Brain pericyte (primary cell): ENCODE data around the gene ONECUT3.
"Not testable (repeated sequence)": the region's sequence is repeated elsewhere in the genome, so short reads cannot be mapped to it uniquely, and the experiment has no call there.

Source experiments
- DNase-seq: peaks from one replicate; pipeline ENCODE4 v3.0.0-alpha.2; 2012; ENCODE audit warnings: low read depth, low spot score

ONECUT3 gene

DNA sequence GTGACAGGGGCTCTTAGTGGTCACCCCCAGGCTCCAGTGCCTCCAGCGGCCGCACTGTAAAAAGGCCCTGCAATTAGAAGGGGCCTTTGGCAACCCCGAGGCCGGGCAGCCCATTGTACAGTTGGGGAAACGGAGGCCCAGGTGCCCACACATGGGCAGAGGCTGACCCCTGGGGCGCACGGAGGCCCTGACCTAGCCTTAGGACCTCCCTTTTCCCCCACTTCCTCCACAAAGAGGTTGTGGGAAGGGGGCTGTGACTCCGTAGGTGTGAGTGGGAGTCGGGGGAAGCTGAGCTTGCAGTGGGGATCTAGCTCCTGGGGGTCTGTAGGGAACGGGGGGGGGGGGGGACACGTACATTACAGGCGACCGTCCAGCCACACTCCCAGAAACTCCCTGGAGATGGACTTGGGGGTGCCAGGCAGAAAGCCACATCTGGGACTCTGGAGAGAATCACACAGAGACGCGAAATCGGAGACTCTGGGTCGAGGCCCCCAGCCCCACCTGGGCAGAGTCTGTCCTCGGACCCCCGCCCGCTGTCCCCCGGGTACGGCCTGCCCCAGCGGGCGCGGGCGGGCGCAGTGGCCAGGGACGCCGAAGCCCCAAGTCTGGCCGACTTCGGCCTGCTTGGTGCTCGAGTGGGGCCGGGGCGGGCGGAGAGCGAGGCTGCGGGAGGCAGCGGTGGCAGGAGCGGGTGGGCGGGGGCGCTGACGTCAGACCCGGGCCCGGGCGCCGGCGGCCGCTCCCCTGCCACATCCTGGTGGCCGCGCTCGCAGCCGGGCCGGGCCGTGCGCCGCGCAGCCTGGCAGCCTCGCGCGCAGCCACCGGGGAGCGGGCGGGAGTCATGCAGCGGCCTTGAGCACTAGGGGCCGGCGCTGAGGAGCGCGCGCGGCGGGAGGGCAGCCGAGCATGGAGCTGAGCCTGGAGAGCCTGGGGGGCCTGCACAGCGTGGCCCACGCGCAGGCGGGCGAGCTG lies at the start of gene ONECUT3:
Gene ONECUT3 (plus strand): TSS at position 750 of the 972 bp plus-strand sequence. CDS start 157 bp downstream, at position 907.
- no peak for DNase-seq

DNA sequence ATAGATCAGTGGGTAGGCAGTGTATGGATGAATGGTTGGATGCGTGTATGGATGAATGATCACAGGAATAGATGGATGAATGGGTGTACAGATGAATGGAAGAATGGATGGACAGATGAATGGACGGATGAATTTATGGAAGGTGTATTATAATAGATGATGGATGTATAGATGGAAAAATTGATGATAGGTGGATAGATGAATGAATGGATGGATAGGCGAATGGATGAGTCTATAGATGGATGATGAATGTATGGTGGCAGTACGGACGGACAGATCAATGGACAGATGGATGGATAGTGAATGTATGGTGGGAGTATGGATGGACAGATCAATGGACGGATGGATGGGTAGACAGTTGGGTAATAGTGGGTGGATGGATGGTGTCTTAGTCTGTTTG lies 49.0 kb upstream of the ONECUT3 start:
- no peak for DNase-seq

DNA sequence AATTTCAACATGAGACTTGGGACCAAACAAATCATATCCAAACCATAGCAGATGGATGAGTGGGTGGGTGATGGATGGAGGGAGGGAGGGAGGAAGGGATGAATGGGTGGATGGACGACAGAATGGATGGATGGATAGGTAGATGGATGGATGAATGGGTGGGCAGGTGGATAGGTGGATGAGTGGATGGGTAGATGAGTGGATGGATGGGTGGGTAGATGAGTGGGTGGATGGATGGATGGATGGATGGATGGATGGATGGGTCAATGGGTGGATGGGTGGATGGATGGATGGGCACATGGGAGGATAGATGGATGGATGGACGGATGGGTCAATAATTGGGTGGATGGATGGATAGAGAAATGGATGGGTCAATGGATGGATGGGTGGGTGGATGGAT lies 47.9 kb upstream of the ONECUT3 start:
- no peak for DNase-seq

DNA sequence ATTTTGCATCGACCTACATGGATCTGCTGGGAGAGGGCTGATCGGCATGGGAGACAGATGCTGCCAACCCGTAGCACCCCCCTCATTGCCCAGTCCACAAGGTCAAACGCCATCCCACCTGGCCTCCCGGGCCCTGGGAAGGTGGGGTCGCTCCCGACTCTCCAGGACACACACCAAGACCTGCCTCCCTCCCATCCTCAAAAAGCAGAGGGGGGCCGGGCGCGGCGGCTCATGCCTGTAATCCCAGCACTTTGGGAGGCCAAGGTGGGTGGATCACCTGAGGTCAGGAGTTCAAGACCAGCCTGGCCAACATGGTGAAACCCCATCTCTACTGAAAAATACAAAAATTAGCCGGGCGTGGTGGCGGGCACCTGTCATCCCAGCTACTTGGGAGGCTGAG lies 46.7 kb upstream of the ONECUT3 start:
- DNase-seq, result not testable (repeated sequence)

DNA sequence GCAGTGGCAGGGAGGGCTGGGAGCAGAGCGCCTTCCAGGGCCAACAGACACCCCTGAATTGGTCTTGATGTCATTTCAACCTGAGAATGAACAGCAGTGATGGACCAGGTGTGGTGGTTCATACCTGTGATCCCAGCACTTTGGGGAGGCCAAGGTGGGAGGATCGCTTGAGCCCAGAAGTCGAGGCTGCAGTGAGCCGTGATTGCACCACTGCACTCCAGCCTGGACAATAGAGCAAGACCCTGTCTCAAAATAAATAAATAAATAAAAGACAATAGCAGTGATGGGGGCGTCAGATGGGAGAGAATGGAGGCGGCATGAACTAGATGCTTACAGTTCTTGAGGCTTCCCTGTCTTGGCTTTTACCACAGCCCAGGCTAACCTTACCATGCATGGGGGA lies 46.1 kb upstream of the ONECUT3 start:
- no peak for DNase-seq

DNA sequence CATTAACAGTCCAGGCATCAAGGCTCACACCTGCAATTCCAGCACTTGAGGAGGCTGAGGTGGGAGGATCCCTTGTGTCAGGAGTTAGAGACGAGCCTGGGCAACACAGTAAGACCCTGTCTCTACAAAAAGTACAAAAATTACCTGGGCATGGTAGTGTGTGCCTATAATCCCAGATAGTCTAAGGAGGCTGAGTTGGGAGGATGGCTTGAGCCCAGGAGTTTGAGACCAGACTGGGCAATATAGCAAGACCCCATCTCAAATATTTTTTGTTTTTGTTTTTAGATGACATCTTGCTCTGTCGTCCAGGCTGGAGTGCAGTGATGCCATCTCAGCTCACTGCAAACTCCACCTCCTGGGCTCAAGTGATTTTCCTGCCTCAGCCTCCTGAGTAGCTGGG lies 40.1 kb upstream of the ONECUT3 start:
- no peak for DNase-seq

DNA sequence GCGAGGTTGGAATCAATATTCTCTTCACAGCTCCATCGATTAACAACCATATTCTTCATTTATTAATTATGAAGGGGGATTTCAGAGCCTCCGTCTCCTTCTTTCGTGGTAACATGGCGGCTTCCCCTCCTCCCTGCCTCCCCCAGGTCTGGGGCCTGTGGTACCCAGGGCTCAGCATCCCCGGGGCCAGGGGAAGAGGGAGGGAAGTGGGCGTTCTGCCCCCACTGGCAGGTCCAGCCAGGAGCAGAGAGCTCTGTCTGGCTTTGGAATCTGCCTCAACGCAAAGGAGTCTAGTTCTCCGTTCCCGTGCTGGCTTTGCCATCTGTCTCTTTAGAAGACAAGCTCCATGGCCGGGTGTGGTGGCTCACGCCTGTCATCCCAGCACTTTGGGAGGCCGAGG lies 37.8 kb upstream of the ONECUT3 start:
- no peak for DNase-seq

DNA sequence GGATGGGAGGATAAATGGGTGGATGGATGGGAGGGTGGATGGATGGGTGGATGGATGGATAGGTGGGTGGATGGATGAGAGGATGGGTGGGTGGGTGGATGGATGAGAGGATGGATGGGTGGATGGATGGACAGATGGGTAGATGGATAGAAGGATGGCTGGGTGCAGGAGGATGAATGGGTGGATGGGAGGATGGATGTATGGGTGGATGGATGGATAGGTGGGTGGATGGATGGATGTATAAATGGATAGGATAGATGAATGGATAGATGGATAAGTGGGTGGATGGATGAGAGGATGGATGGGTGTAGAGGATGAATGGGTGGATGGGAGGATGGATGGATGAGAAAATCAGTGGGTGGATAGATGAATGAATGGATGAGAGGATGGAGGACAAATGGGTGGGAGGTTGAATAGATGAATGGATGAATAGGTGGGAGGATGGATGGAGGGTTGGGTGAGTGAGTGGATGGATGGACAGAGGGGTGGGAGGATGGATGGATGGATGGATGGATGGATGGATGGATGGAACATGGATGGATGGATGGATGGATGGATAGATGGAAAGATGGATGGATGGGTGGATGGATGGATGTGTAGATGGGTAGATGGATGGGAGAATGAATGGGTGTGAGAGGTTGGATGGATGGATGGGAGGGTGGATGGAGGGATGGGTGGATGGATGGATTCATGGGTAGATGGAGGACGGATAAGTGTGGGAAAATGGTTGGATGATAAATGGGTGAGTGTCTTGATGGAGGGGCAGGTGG lies 35.9 kb upstream of the ONECUT3 start:
- DNase-seq, result no peak

DNA sequence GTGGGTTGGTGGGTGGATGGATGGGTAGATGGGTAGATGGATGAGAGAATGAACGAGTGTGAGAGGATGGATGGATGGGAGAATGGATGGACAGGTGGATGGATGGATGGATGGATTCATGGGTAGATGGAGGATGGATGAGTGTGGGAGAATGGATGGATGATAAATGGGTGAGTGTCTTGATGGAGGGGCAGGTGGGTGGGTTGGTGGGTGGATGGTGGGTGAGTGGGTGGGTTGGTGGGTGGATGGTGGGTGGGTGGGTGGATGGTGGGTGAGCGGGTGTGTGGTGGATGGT lies 35.4 kb upstream of the ONECUT3 start:
- no peak for DNase-seq

DNA sequence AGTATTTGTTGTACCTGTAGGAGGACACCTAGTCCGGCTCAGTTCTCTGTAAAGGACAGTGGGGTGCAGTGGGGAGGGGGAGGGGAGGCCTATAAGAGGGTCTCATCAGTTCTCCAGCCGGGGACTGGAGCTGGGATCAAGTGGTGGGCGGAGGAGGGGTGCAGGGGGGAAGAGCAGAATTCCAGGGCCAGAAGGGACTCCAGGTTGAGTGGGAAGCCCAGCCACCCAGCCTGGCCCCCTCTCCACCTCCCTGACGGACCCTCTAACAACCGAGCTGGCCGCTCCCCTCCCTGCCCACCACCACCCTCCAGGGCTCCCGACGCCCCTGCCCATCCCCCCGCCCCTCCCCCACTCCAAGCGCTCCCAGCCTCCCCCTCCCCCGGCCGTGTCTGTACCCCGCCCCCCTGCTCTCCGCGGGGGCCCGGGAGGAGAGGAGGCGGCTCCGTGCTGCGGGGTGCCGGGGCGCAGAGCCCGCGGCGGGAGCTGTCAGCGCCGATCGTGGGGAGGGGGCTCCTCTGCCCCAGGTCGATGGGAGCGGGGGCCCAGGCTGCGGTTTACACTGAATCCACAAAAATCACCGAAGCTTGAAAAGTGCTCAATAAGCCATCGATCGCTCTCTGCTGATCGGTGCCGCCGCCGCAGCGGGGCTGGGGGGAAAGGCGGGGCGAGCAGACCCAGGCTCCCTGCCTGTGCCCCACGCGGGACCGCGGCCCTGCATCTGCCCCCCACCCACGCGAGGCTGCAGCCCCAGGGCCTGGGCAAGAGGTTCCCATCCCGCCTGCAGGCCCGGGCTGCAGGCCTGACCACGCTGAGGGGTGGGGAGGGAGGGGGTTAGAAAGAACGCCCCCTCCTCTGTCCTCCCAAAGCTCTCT lies 34.6 kb upstream of the ONECUT3 start:
- no peak for DNase-seq

DNA sequence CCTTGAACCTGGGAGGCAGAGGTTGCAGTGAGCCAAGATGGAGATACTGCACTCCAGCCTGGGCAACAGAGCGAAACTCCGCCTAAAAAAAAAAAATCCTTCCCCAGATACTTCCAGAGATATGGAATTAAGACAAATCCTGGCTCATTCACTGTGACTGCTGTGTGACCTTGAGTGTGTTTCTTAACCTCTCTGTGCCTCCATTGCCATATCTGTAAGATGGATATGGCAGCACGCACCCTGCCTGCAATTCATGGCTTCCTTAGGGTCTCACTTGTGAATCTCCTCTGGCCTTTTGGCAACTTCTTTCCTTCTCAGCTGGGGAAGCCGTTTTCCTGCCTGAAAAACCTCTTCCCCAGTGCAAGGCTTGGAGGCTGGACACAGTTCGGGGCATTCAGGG lies 33.8 kb upstream of the ONECUT3 start:
- no peak for DNase-seq

DNA sequence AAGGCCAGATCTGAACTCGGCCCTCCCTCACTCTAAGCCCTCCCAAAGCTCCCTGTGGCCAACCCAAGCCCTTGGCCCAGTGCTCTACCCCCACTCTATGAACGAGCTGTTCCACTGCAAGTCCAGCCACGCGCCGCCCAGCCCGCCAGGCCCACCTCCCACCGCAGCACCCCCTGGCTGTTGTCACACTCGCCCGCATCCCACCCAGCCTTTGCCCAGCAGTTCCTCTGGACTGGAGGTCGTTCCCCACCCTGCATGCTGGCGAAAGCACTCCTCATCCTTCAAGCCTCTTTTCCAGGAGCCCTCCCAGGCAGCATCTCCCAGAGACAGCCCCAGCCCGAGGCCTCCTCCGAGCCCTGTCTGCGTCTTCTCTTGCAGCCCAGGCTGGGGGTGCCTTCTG lies 33.1 kb upstream of the ONECUT3 start:
- no peak for DNase-seq

DNA sequence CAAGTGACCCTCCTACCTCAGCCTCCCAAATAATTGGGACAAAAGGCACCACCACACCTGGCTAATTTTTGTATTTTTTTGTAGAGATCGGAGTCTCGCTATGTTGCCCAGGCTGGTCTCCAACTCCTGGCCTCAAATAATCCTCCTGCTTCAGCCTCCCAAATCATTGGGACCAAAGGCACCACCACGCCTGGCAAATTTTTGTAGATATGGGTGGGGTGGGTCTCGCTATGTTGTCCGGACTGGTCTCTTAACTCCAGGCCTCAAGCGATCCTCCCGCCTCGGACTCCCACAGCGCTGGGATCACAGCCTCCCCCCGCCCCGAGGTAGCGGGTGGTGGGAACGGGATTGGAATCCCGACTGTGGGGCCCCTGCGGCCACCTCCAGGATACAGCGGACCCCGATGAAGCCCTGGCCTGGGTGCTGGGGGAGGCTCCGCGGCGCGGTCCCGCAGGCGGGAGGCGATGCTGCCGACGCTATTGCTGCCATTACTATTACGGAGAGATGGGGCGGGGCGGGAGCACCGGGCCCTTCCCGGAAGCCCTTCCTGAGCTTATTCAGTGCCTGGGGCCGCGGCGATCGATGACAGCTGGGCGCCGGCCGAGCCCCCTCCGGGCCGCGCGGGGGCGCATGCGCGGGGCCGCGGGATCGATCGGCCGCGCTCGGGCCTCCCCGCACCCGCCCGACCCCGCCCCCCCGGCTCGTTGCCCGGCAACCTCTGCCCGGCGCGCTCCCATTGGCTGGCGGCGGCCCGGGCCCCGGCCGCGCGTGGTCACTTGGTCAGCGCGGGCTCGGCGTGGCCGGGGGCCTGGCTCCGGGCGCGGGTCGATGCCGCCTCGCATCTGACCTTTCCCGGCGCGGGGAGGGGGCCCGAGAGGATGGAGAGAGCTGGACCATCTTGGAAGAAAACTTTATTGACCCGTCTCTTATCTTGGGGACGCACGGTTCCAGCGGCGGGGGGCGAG lies 27.9 kb upstream of the ONECUT3 start:
- DNase-seq, result no peak

DNA sequence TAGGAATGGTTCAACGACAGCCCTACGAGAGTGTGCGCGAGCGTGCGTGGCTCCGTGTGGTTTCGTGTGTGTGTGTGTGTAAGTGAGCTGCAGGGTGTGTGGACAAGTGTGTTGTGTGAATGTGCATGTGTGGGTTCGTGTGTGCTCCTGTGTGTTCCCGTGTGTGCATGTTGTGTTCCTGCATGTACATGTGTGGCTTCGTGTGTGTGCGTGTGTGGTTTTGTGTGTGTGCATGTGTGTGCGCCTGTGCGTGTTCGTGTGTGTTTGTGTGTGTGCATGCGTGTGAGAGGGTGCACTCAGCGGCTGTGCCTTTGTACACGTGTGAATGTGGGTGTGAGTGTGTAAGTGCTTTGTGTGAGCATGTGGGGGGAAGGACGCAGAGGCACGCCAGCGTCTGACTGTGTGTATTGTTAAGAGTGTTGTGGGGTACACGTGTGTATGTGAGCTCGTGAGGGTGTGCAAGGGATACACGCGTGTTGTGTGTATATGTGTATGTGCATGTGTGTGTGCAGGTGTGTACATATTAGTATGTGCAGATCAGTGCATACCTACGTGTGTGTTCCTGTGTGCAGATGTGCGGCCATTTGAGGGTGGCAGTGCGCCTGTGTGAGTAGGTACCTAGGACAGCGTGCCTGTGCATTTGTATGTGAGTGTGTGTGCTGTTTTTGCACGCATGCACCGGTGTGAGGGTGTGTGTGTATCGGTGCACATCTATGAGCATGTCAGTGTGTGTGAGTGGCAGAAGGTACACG lies 24.3 kb upstream of the ONECUT3 start:
- no peak for DNase-seq

DNA sequence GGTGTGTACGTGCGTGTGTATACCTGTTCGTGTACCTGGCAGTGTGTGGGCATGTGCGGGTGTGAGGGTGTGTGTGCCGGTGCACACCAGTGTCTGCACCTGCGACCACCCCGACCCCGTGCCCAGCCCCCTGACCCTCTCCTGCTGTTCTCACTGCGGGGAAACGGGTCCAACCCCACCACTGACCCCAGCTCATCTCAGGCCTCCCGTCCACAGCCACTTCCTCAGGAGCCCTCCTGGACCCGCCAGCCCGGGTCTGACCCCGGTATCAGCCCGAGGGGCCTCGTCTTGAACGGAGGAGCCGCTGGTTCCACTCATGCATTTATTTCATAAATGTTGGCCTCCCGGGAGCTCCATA lies 23.8 kb upstream of the ONECUT3 start:
- no peak for DNase-seq

DNA sequence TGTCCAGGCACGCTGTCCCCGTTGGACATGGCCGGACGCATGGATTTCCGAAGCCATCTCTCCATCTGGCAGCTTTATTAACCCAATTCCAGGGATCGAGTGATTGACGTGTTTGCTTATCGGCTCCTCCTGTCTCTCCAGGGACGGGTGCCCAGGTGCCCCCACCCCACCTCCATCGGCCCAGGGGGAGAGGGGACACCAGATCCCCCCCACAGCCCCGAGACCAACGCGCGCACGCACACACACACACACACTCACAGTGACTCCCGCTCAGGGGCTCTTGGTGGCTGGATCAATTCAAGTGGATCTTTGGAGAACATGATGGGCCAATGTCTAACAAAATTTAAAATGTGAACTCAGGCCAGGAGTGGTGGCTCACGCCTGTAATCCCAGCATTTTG lies 23.1 kb upstream of the ONECUT3 start:
- no peak for DNase-seq

DNA sequence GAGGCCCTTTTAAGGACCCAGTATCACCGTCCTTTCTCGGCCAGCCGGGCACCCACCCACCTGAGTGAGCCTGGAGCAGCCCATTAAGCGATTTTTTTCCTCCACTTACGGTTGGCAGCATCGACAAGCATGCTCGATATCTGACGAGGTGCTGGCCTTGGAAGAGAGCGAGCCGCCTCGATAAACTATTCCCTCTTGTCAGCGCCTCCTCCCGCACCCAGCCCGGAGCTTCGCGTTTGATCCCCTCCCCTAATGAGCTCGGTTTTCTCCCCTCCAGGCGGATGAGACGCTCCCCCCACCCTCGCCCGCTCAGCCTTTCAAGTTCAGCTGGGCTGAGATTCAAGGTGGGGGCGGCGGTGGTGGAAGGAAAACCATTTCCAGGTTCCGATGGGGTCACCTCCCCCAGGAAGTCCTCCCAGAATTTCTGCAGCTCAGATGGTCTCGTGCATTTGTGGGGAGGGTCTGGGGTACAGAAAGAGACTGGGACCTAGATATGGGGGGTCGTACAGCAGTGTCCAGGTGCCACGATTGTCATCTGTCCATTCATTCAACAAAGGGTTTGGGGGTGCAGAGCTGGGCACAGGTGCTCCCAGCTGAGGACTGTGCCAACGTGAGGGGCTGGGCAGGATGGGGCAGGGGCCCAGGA lies 18.9 kb upstream of the ONECUT3 start:
- DNase-seq, result no peak

DNA sequence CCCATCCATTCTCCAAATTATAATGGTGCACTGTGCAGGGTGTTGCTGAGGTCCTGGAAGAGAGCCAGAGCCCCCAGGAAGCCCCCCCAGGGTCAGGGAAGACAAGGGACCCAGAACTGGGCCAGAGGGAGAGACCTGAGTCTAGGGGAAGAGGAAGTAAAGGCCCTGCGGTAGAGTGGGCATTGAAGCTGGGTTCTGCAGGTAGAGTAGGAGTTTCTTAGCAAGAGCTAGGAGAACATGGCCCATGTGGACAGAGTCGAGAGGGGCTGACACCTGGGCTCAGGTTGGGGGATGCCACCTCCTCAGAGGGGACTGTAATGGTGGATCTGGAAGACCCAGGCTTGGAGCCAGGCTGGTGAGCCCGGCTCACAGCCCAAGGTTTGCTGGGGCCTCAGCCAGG lies 17.0 kb upstream of the ONECUT3 start:
- no peak for DNase-seq

DNA sequence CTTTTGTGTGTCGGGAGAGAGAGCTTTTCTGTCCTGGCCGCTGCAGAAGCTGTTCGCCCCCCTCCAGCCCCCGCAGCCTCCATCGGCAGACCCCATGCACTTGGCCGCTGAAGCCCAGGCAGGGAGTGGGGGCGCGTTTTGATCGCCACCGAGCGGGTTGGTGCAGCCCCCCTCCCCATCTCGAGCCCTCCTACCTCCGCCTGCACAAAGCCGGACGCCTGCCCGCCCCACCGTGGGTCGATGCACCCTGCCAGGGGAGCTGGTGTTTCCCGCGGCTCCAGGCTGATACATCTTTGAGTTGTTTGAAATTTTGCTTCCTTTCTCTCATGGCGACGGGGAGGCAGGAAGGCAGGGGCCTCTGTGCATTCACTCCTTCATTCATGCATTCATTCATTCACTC lies 16.4 kb upstream of the ONECUT3 start:
- DNase-seq, result no peak
